Caco-2 (cell line): Measurements from ENCODE around the gene TNFSF15. TPM values are rescaled to one million over a fixed set of nuclear protein-coding genes. Genes with fewer than 3 reads are reported as not detected.

Source experiments
- BruUV-seq: library from RNA; stranded (reverse); fragments of 400-500 nt; replicated peaks from 2 replicates; lab custom pipeline; 2021; lab: Mats Ljungman, UMichigan
- CTCF ChIA-PET: fragments of 300-600 bp; sonication (Branson Sonifier 250); formaldehyde crosslinking; loops from one replicate; lab custom pipeline; 2022; ENCODE audit warnings: antibody characterized with exemption; lab: Charles Lee
- POLR2A ChIA-PET: fragments of 300-600 bp; sonication (Branson Sonifier 250); formaldehyde crosslinking; loops from one replicate; lab custom pipeline; 2022; ENCODE audit warnings: antibody characterized with exemption; lab: Charles Lee
- DNase-seq, 2 experiments: peaks; one replicate each; pipeline versions ENCODE4 v3.0.0 to v3.0.0-alpha.2; 2020 to 2022
- H3K27me3 ChIP-seq: replicated peaks from 2 replicates; pipeline ENCODE4 v1.6.0; 2011; ENCODE audit warnings: low read length; ENCODE audit not compliant: control insufficient read depth, insufficient read depth
- H3K36me3 ChIP-seq: 2 replicates; pipeline ENCODE4 v1.5.1; 2011; ENCODE audit warnings: low read length; ENCODE audit not compliant: control insufficient read depth, insufficient read depth
- H3K4me1 ChIP-seq: fragments of 250-450 bp; sonication (Bioruptor Pico); 2 replicates; pipeline ENCODE4 v1.5.1; 2020; ENCODE audit warnings: mild to moderate bottlenecking
- H3K4me3 ChIP-seq: 2 replicates; pipeline ENCODE4 v1.5.1; 2011; ENCODE audit warnings: low read depth, mild to moderate bottlenecking, control low read depth, low read length
- H3K9me3 ChIP-seq: fragments of 250-450 bp; sonication (Bioruptor Pico); 2 replicates; pipeline ENCODE4 v1.5.1; 2020; ENCODE audit warnings: mild to moderate bottlenecking, moderate library complexity
- H3K27ac Mint-ChIP-seq: one replicate; pipeline ENCODE4 v1.8.0; 2022; ENCODE audit warnings: mixed read lengths; ENCODE audit not compliant: unreplicated experiment
- H3K27me3 Mint-ChIP-seq: one replicate; pipeline ENCODE4 v1.8.0; 2022; ENCODE audit warnings: mixed read lengths; ENCODE audit not compliant: insufficient read depth, unreplicated experiment
- H3K36me3 Mint-ChIP-seq: one replicate; pipeline ENCODE4 v1.8.0; 2022; ENCODE audit warnings: mild to moderate bottlenecking, mixed read lengths; ENCODE audit not compliant: insufficient read depth, unreplicated experiment
- H3K4me1 Mint-ChIP-seq: one replicate; pipeline ENCODE4 v1.8.0; 2022; ENCODE audit warnings: low read depth, mixed read lengths; ENCODE audit not compliant: unreplicated experiment
- H3K4me3 Mint-ChIP-seq: one replicate; pipeline ENCODE4 v1.8.0; 2022; ENCODE audit warnings: mild to moderate bottlenecking, moderate library complexity, mixed read lengths; ENCODE audit not compliant: unreplicated experiment
- H3K9me3 Mint-ChIP-seq: one replicate; pipeline ENCODE4 v1.8.0; 2022; ENCODE audit warnings: mixed read lengths; ENCODE audit not compliant: unreplicated experiment
- CTCF ChIP-seq, 2 experiments: fragments of 200-600 bp in 1 of 2; IDR thresholded peaks; 1 replicate in 1 of 2; 2 replicates in 1 of 2; pipeline versions ENCODE4 v1.5.1 to v1.8.0; 2011 to 2022; ENCODE audit warnings: antibody characterized with exemption in 1 of 2, control low read depth in 1 of 2, inconsistent platforms in 1 of 2, low read depth in 1 of 2, low read length in 1 of 2, mild to moderate bottlenecking in 1 of 2, moderate library complexity in 1 of 2; ENCODE audit not compliant: insufficient read depth in 1 of 2, severe bottlenecking in 1 of 2, unreplicated experiment in 1 of 2
- intact Hi-C: fragments of 100-400 bp; cut with micrococcal nuclease; formaldehyde crosslinking; loops from one replicate; pipeline ENCODE4 v1.10.0; 2022; ENCODE audit not compliant: unreplicated experiment
- total RNA-seq: library from RNA; stranded (reverse); gene quantifications from 2 replicates; pipeline ENCODE4 v1.2.3, GENCODE V29; 2022

TNFSF15 gene
- total RNA-seq, 1 experiment from 2014 or later: 0.66 TPM

- Mint-ChIP-seq H3K4me3 (no peak overlapping the region), H3K36me3 (no peaks in the 10 kb centered on the region), H3K27ac (peak overlapping the region; percentile 51), H3K27me3 (no peaks in the 10 kb centered on the region), H3K4me1 (peaks cover 24% of the 10 kb centered on the region), H3K9me3 (no peaks in the 10 kb centered on the region)
- ChIA-PET POLR2A (no interaction called here), CTCF (no interaction called here)
- TF ChIP-seq CTCF (IDR thresholded peaks at IDR 0.05; ENCODE audit: insufficient read depth in 1 of 2, low read depth in 1 of 2, low read length in 1 of 2, severe bottlenecking in 1 of 2, unreplicated experiment in 1 of 2): no peak
- Histone ChIP-seq H3K9me3 (no peaks in the 10 kb centered on the region), H3K27me3 (no peaks in the 10 kb centered on the region), H3K4me1 (peaks cover 26% of the 10 kb centered on the region), H3K36me3 (no peaks in the 10 kb centered on the region), H3K4me3 (no peak overlapping the region)
- DNase-seq: peak; percentile 6 to 49
- intact Hi-C loops: loop anchor here (1.0 to 2.0 kb wide), 2 partner anchors 55 to 110 kb away; no protein-coding TSS in a partner anchor
- no TSS peak for BruUV-seq
These were observed 47.4 kb upstream of the TNFSF15 start for GRCh38 chr9:114853071-114853855.

GRCh38 chr9:114852050-114852594 is 46.3 kb upstream of the TNFSF15 start:
- H3K4me3 ChIP-seq: no peak overlapping the region
- no peaks in the 10 kb centered on the region for H3K36me3 ChIP-seq
- TF ChIP-seq CTCF (IDR thresholded peaks at IDR 0.05; ENCODE audit: insufficient read depth in 1 of 2, low read depth in 1 of 2, low read length in 1 of 2, severe bottlenecking in 1 of 2, unreplicated experiment in 1 of 2): no peak
- CTCF ChIA-PET: no interaction called here
- Mint-ChIP-seq H3K4me1 (peaks cover 24% of the 10 kb centered on the region), H3K4me3 (no peak overlapping the region), H3K27ac (no peak overlapping the region), H3K27me3 (no peaks in the 10 kb centered on the region), H3K9me3 (no peaks in the 10 kb centered on the region), H3K36me3 (no peaks in the 10 kb centered on the region)
- peaks cover 26% of the 10 kb centered on the region for H3K4me1 ChIP-seq
- no TSS peak for BruUV-seq
- POLR2A ChIA-PET: no interaction called here
- peak; percentile 5 to 43 for DNase-seq
- intact Hi-C loops: loop anchor here (1.0 to 2.0 kb wide), 2 partner anchors 48 to 109 kb away; no protein-coding TSS in a partner anchor
- H3K27me3 ChIP-seq: no peaks in the 10 kb centered on the region
- H3K9me3 ChIP-seq: no peaks in the 10 kb centered on the region

- no peaks in the 10 kb centered on the region for H3K27me3 Mint-ChIP-seq
- no peak overlapping the region for H3K27ac Mint-ChIP-seq
- no peak overlapping the region for H3K4me3 Mint-ChIP-seq
- BruUV-seq: no TSS peak
- Histone ChIP-seq H3K27me3 (no peaks in the 10 kb centered on the region), H3K9me3 (no peaks in the 10 kb centered on the region), H3K36me3 (no peaks in the 10 kb centered on the region), H3K4me3 (no peak overlapping the region), H3K4me1 (peaks cover 26% of the 10 kb centered on the region)
- H3K9me3 Mint-ChIP-seq: no peaks in the 10 kb centered on the region
- DNase-seq: no peak
- TF ChIP-seq CTCF (IDR thresholded peaks at IDR 0.05; ENCODE audit: insufficient read depth in 1 of 2, low read depth in 1 of 2, low read length in 1 of 2, severe bottlenecking in 1 of 2, unreplicated experiment in 1 of 2): no peak
- POLR2A ChIA-PET: no interaction called here
- CTCF ChIA-PET: no interaction called here
- H3K4me1 Mint-ChIP-seq: peaks cover 24% of the 10 kb centered on the region
- intact Hi-C loops: no loop called here
- no peaks in the 10 kb centered on the region for H3K36me3 Mint-ChIP-seq
These were observed 45.5 kb upstream of the TNFSF15 start for GRCh38 chr9:114851306-114851705.
